Thoracic aorta (tissue), 2 donors: ENCODE results near the gene RWDD4. TPM values are rescaled to one million over a fixed set of nuclear protein-coding genes. Genes with fewer than 3 reads are reported as not detected.

Experiments
- ATAC-seq: fragments of 150-250 bp; one replicate; pipeline ENCODE4 v1.8.0; 2017; ENCODE audit warnings: low read depth; ENCODE audit not compliant: insufficient number of reproducible peaks, low FRiP score
- DNase-seq: peaks from one replicate; pipeline ENCODE4 v3.0.0-alpha.2; 2020; ENCODE audit warnings: low spot score
- H3K27ac ChIP-seq, 2 donors: fragments of 200-600 bp; sonication (generic); 1 replicate in 1 of 2; 2 replicates in 1 of 2; pipeline ENCODE4 v1.5.1; 2016; ENCODE audit warnings: mild to moderate bottlenecking in 2 of 2, moderate library complexity in 2 of 2
- H3K27me3 ChIP-seq: fragments of 200-600 bp; sonication (generic); replicated peaks from 2 replicates; pipeline ENCODE4 v1.6.0; 2016; ENCODE audit warnings: mild to moderate bottlenecking; ENCODE audit not compliant: insufficient read depth
- H3K36me3 ChIP-seq: fragments of 200-600 bp; sonication (generic); one replicate; pipeline ENCODE4 v1.5.1; 2016
- H3K4me1 ChIP-seq, 2 donors: fragments of 200-600 bp; sonication (generic); 1 replicate in 1 of 2; 2 replicates in 1 of 2; pipeline versions ENCODE4 v1.5.1 to v1.6.0; 2016; ENCODE audit warnings: low read depth in 2 of 2, mild to moderate bottlenecking in 1 of 2; ENCODE audit not compliant: control insufficient read depth in 1 of 2
- H3K4me3 ChIP-seq: fragments of 200-600 bp; sonication (generic); 2 replicates; pipeline ENCODE4 v1.5.1; 2016; ENCODE audit warnings: mild to moderate bottlenecking
- H3K9me3 ChIP-seq: fragments of 200-600 bp; sonication (generic); 2 replicates; pipeline ENCODE4 v1.5.1; 2016
- CTCF ChIP-seq: fragments of 200-600 bp; sonication (generic); IDR thresholded peaks from one replicate; pipeline ENCODE4 v1.5.1; 2019; ENCODE audit warnings: antibody characterized with exemption
- total RNA-seq, 2 donors: library from RNA; depleted of rRNA; stranded (reverse); fragments of >200 nt; gene quantifications; one replicate each; pipeline versions ENCODE4 v1.1.0 to v1.2.3, GENCODE V29; 2016

Gene RWDD4
- total RNA-seq, 2 donors from 2014 or later, result 15.2 to 35.6 TPM

- Histone ChIP-seq H3K27ac (no peak overlapping the region), H3K27me3 (no peaks in the 10 kb centered on the region), H3K4me1 (peaks cover 0 to 6% of the 10 kb centered on the region in 2 donors), H3K9me3 (no peaks in the 10 kb centered on the region), H3K4me3 (no peak overlapping the region), H3K36me3 (no peaks in the 10 kb centered on the region)
- no peak for TF ChIP-seq CTCF
- ATAC-seq (no peak), DNase-seq (no peak)
These were observed 49.8 kb downstream of the RWDD4 start for GRCh38 chr4:183609151-183609550.

- H3K4me1 ChIP-seq, result peaks cover 0 to 6% of the 10 kb centered on the region in 2 donors
- no peak for TF ChIP-seq CTCF
- H3K36me3 ChIP-seq, result no peaks in the 10 kb centered on the region
- ATAC-seq (no peak), DNase-seq (no peak)
- H3K27ac ChIP-seq, result no peak overlapping the region
- H3K4me3 ChIP-seq, result no peak overlapping the region
- no peaks in the 10 kb centered on the region for H3K27me3 ChIP-seq
- H3K9me3 ChIP-seq, result no peaks in the 10 kb centered on the region
These were observed 51.1 kb downstream of the RWDD4 start for GRCh38 chr4:183607894-183608293.

GRCh38 chr4:183602557-183603027, 56.4 kb downstream of the RWDD4 start:
- Histone ChIP-seq H3K36me3 (no peaks in the 10 kb centered on the region), H3K4me1 (no peaks in the 10 kb centered on the region), H3K9me3 (no peaks in the 10 kb centered on the region), H3K27ac (no peak overlapping the region), H3K27me3 (no peaks in the 10 kb centered on the region), H3K4me3 (no peak overlapping the region)
- TF ChIP-seq CTCF, result peak; percentile 30
- ATAC-seq, result no peak
- DNase-seq, result no peak

GRCh38 chr4:183601381-183601780, 57.6 kb downstream of the RWDD4 start:
- ATAC-seq (no peak), DNase-seq (no peak)
- no peaks in the 10 kb centered on the region for H3K9me3 ChIP-seq
- no peak for TF ChIP-seq CTCF
- H3K4me3 ChIP-seq, result no peak overlapping the region
- no peaks in the 10 kb centered on the region for H3K27me3 ChIP-seq
- no peaks in the 10 kb centered on the region for H3K4me1 ChIP-seq
- no peak overlapping the region for H3K27ac ChIP-seq
- H3K36me3 ChIP-seq, result no peaks in the 10 kb centered on the region

- no peak overlapping the region for H3K27ac ChIP-seq
- H3K9me3 ChIP-seq, result no peaks in the 10 kb centered on the region
- ATAC-seq, result no peak
- no peaks in the 10 kb centered on the region for H3K36me3 ChIP-seq
- no peak for DNase-seq
- TF ChIP-seq CTCF, result no peak
- H3K4me1 ChIP-seq, result no peaks in the 10 kb centered on the region
- H3K4me3 ChIP-seq, result no peak overlapping the region
- no peaks in the 10 kb centered on the region for H3K27me3 ChIP-seq
These were observed 58.7 kb downstream of the RWDD4 start for GRCh38 chr4:183600189-183600685.
